HG02973 (cell line): ENCODE measurements around the gene PRKAR1B.

Source experiments
- ATAC-seq: cut with Tn5 transposase; IDR thresholded peaks from one replicate; pipeline ENCODE4 v1.9.1; 2021; ENCODE audit warnings: moderate library complexity; ENCODE audit not compliant: unreplicated experiment

PRKAR1B gene

DNA sequence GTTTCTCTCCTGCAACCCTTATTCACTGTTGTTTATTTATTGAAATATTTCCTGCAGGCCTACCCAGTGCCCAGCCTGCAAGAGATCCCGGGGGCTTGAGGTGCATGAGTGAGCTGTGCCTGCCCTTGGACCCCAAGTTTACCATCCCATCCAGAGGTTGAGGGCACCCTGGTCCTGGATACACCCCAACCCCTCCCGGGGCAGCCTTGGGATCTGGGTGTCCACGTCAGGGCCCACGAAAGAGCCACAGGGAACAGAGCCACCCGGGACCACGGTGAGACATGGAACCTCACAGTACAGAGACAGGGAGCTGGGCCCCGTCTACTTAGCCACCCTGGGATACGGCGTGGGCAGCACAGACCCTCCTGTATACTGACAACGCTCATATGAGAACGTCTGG, 178.7 kb downstream of the PRKAR1B start:
- ATAC-seq = no peak

DNA sequence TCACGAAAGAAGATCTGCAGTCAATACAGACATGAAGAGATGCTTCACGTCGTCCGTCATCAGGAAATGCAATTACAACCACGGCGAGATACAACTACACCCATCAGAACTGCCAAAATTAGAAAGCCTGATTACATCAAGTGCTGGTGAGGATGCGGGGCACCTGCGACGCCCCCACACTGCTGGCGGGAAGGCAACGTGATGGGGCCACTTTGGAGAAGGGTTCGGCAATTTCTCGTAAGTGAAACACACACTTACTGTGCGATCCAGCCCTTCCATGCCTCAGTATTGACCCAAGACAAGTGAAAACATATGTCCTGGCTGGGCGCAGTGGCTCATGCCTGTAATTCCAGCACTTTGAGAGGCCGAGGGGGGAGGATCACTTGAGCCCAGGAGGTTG, 181.6 kb downstream of the PRKAR1B start:
- ATAC-seq = no peak

DNA sequence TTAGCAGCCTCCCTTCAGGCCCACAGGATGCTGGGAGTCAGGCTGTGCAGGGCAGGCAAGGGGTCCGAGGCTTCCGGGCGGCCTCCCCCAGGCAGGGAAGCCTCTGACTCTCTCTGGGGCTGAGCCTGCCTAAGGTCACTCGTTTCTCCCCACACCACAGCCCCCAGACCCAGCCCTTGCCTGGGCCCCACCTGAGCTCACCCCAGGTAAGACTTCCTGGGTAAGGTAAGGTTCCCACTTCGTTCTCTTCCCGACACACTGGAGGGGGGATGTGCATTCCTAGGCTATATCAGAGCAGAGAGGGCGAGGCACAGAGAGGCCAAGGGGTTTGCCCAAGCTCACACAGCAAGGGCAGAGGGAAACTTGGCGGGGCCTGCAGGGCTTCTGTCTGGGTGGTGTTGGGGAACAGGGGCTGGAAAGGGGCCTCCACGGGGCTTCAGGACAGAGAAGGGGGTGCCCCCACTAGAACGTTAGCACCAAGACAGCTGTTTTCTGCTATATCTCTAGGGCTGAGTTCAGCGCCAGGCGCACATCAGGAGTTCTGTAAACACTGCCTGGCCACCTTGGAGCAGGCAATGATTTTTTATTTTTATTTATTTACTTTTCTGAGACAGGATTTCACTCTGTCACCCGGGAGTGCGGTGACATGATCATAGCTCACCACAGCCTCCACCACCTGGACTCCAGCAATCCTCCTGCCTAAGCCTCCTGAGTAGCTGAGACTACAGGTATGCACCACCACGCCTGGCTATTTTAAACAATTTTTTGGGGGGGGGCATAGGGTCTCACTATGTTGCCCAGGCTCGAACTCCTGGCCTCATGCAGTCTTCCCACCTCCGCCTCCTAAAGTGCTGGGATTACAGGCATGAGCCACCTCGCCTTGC, 182.5 kb downstream of the PRKAR1B start:
- ATAC-seq = no peak

DNA sequence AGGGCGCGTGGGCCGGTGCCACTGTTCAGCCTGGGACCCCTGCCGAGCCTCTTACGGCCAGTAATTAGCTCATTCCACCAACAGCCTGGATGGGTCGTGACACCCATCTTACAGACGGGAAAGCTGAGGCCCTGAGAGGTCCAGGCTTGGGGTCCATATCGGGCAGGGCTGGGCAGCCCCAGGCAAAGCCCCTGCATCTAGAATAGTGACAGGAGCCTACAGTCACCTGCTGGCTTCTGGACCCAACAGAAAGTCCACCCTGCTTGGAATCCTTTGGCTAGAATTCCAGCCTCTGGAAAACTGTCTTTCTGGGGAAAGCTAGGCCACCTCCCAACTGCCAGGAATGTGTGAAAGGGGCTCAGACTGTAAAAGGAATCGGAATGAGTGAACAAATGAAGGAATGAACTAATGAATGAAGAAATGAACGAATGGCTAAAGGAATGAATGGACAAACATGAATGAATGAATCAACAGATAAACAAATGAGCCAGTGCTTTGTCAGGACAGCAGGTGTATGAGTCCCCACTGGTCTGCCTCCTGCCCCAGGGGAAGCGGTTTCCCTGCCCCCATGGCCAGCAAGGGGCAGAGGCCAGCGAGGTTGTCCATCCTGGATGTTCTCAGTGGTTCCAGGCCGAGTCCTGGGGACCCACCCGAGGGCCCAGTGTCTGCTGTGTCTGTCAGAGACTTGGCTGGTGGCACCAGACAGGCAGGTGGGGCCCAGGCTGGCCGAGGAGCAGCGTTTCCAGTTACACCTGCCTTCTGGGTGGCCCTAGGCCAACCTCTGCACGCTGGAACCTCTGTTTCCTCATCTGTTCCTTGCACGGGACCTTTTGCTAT, 183.4 kb downstream of the PRKAR1B start:
- ATAC-seq = no peak

DNA sequence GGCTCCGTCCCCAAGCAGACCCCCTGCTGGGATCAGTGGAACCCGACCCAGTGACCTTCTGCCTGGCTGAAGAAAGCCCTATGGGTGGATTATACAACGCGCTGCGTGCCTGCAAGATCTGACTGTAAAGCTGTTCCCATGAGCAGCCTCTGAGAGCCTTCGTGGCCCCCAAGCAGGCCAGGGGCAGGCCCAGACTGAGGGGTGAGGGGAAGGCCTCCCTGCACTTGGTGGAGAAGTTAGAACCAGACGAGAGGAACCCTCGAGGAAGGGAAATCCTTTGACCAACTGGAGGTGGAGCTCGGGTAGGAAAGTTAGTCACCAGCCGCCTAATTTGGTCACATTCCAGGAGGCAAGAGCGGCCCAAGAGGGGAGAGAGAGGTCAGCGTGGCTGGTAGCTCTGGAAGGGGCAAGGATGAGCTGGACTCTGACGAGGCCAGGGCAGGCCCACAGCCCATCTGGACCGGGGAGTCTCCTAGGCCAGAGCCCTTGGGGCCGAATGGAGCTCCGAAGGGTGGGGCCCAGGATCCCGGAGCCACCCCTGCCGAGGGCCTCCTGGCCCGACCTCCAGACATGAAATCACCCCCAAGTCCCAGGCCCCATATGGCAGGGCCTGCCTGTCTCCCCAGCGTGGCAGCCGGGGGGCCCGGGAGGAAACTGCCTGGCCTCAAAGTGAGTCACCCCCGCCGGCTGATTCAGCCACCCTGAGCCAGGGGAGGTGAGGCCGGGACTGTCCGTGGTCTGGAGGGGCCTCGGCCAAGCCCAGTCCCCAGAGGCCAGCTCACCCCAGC, 184.2 kb downstream of the PRKAR1B start:
- no peak for ATAC-seq

DNA sequence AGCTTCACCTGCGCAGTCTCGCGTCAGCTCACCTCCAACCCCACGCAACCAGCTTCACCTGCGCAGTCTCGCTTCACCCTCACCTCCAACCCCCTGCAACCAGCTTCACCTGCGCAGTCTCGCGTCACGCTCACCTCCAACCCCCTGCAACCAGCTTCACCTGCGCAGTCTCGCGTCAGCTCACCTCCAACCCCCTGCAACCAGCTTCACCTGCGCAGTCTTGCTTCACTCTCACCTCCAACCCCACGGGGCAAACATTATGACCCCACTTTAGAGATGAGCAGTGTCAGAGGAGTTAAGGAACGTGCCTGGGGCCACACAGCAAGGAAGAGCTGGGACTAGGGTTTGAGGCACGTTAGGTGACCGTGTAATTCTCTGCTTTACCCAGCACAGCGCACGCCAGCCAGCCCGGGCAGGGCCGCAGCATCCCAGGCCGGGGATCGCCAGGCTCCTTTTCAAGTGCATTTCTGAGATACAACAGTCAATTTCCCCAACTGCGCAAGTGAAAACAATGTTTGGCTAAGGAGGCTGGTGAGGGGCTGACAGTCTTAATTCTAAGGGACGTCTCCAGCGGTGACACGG, 184.9 kb downstream of the PRKAR1B start:
- no peak for ATAC-seq

DNA sequence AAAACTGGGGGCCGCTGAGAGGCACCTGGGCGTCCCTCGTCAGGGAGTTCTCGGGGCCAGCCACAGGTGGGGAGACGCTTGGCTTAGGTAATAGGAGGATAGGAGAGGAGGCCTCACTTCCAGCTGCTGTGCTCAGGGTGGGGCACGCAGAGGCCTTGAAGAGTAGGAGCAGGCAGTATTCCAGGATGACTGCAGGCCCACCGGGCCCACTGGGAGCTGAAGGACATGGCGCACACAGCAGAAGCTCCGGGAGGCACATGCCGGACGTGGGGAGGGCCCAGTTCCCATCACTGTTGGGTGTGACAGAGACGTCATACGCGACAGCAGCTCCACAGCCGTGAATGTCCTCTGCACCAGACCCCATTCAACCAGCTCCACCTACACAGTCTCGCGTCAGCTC, 185.4 kb downstream of the PRKAR1B start:
- ATAC-seq = no peak

DNA sequence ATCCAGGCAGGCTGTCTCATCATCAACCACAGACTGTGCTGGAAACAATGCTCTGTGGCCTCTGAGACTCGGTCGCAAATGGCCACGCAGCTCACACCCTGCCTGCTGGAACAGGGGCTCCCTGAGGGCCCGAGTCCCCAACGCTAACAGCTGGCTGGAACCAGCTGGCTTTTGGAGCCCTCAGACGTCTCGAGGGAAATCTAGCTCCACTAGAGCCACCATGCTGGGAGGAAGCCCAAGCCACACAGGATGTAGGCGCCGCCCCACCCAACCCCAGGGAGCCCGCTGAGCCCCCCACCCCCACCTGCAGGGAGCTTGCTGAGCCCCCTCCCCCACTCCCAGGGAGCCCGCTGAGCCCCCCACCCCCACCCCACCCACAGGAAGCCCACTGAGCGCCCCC, 186.1 kb downstream of the PRKAR1B start:
- no peak for ATAC-seq

DNA sequence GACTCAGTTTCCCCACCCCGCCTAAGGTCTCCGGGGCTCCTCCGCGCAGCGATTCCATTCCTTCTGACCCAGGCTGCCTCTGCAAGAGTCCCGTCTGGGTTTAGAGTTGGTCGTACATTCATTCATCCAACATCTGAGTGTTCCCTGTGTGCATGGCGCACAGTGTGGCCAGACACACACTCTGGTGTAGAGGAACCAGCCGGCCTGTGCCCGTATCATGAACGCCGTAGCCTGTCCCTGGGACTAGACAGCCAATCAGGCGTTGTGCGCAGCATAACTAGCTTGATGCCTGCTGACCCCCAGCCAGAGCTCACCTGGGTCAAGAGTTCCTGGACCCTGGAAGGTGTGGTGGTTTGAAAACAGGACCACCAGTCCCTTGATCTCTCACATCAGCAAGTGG, 186.5 kb downstream of the PRKAR1B start:
- ATAC-seq = no peak

DNA sequence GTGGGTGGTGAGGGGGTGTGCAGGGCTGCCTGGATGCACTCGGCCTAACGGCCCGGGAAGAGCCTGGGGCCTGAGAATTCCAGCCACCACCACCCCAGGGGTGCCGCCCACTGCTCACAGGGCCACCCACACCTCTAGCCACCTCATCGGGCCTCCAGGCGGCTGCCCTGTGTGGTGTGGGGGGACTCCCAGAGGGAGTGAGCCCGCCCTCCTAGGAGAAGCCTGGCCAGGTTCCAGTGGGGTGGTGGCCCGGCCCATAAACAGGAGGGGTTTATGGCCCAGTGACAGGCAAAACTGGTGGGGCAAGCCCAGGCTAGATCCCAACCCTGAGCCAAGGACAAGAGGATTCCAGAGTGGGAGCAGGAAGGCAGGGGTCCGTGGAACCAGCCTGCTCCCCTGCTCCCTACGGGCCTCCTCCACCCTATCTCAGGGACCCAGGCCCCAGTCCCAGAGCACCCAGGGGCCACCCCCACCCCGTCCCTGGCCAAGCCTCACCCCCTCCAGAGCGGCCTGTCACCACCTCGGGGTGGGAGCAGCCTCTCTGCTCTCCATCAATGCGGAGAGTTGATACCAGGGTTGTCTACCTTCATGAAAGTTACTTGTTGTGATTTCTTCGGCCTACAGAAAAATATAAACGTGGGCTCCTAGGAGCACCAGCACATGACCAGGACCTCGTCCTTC, 187.2 kb downstream of the PRKAR1B start:
- ATAC-seq = no peak

DNA sequence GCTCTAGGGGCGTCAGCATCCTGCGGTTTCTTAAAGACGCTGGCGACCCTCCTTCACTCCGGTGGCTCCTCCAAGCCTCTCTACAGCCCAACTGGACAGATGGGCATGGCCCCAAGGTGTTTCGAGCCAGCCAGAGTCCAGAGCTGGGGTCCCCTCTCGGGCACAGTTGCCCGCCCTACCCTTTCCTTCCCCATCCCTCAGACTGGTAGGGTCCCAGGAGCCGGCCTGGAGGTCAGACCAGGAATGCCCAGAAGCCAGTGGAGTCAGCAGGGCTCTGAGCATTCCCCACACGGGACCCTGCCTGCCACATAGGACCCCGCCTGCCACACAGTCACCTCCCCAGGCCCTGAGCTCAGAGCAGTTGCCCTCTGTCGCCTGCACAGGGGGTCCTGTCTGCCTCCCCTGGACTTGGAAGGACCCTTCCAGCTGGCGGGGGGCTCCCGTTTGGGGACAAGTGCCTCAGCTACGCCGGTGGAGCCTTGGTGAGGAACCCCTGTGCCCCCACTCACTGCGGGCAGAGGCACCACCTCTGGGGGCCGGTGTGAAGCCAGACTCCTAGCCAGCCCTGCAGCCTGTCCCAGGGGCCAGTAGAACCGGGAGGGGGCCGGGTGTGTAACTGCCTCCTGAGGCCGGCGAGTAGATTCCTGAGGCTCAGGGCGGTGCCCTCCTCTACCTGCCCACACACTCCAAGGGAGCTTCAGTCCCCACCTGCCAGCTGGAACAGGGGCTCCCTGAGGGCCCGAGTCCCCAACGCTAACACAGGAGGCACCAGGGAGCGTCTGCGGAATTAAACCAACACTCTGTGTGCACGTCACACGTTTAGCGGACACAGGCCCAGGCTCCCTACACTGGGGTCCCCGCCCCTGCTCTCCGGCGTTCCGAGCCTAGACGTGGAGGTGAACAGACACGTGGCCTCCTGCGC, 188.1 kb downstream of the PRKAR1B start:
- ATAC-seq = no peak

DNA sequence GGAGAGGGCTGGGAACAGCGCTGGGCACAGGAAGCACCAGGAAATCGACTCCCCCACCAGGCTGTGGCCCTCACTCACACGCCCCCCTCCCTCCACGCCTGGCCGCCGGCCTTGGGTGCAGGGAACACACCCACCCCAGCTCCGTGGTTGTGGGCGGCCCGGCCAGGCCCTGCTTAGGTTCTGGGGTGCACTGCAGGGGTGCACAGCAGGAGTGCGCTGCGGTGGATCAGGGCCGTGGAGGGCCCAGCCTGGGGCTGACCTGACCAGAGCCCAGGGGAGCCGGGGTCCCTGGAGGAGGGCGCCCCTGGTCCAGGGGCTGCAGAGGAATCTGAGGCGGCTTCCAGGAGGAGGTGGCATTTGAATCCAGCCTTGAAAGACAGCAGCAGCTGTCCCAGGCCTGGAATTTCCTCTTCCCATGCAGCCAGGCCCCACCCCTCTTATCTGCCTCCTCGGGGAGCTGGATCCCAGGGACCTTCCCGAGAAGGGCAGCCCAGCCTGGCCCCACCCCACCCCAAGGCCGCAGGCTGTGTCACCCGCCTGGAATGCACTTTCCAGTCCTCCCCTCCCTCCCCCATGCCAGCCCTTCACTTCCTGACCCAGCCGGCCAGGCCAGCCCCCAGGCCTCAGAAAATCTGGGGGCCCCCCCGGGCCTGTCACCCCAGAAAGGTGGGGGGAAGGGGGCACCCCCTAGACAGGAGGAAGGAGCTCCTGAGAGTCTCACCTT, 189.0 kb downstream of the PRKAR1B start:
- ATAC-seq = no peak

DNA sequence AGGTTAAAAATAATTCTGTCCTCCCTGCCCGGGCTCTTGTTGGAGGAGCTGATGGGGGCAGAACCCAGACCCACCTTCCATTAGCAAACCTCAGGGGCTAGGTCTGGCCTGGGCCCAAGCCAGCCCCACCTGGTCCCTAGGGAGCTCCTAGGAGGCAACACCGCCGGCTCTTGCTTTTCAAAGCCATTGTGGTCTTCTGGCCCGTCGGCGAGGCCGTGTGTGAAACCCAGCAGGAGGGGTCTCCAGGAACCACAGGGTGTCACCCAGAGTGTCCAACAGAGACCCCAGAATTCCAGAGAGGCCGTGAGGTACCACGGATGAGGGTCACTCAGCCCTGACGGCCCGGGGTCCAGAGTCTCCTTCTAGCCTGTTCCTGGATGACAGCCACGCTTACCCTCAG, 190.8 kb downstream of the PRKAR1B start:
- no peak for ATAC-seq

DNA sequence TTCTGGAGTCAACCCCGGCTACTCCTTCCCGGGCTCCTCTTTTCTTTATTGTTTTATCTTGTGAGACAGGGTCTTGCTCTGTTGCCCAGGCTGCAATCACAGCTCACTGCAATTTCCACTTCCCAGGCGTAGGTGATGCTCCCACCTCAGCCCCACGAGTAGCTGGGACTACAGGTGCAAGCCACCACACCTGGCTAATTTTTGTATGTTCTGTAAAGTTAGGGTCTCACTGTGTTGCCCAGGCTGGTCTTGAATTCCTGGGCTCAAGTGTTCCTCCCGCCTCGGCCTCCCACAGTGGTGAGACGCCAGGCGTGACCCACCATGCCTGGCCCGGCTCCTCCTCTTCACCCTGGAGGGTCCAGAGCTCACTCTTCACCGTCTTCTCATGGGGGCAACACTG, 192.1 kb downstream of the PRKAR1B start:
- no peak for ATAC-seq

DNA sequence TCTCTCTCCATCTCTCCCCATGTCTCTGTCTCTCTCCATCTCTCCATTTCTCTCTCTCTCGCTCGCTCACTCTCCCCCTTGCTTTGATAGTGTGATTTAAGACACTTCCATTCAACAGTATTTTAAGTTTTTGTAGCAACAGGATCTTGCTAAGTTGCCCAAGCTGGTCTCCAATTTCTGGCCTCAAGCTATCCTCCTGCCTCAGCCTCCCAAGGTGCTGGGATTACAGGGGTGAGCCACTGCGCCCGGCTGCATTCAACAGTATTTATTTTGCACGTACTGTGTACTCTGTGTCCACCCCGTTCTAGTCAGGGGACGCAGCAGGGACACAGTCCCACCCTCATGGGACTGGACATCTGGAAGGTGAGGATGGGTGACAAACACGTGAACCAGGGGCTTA, 193.0 kb downstream of the PRKAR1B start:
- ATAC-seq = no peak

DNA sequence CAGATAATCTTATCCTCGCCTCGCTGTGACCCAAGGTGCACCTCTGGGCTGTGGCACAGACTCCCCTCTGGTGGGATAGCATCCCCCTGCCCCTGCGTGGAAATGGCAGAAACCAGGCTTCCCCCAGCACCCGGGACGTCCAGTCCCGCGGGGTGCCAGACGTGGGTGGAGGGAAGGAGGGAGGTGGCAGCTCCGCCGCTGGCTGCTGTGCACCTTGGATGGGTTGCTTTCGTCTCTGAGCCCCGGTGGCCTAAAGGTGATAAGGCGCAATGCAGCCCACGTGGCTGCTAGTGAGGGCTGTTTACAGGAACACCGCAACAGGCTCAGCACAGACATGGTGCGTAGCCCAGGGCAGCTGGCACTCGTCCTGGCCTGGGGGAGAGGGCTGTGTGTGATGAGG, 193.8 kb downstream of the PRKAR1B start:
- ATAC-seq = no peak

DNA sequence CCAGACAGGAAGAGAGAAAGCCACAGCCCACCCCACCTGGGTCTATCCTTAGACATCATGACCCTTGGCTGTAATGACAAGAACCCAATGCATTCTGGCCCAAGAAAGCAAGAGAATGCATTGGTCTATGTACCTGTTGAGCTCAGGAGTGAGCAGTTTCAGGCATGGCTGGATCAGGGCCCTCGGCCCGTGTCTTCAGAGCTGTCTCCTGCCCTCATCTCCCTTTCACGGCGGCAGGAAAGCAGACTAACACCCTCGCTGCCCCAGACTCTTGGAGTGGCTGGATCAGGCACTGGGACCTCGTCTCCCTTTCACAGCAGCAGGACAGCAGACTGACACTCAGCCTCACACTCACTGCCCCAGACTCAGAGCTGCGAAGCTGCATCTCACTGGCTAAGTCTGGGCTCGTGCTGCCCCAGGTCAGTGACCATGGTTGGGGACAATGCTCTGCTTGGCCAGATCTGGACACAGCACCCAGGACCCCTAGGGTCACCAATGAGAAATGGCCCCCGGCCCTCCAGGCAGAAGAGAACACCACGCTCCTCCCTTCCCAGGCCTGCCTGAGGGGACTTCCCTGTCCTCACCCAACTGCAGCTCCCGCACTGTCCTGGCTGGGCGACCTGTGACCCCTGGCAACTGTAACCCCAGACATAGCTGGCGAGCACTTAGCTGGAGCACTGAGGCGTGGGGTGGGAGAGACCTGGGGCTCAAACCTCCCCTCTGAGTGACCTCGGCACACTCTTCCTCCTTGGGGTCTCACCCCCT, 194.5 kb downstream of the PRKAR1B start:
- no peak for ATAC-seq

DNA sequence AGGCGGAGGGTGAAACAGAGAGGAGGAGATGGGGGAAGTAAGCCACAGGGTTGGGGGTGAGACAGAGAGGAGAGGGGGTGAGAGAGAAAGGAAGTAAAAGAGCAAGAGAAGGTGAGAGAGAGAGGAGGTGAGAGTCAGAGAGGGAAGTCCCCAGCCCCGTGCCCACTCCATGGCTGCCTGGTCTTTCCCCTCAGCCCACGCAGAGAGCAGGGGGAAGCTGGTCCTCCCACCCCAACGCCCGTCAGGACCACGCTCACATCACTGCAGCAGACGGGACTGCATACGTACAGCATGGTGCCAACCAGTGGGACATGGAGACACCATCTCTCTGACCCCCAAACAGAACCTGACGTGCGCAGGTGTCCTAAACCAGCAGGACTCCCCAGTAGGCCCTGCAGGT, 195.3 kb downstream of the PRKAR1B start:
- no peak for ATAC-seq
